LoVo (cell line): ENCODE measurements around the gene MFNG.

Experiments used
- DNase-seq: peaks from one replicate; pipeline ENCODE4 v3.0.0-alpha.2; 2016; ENCODE audit warnings: low spot score

Gene MFNG

DNA sequence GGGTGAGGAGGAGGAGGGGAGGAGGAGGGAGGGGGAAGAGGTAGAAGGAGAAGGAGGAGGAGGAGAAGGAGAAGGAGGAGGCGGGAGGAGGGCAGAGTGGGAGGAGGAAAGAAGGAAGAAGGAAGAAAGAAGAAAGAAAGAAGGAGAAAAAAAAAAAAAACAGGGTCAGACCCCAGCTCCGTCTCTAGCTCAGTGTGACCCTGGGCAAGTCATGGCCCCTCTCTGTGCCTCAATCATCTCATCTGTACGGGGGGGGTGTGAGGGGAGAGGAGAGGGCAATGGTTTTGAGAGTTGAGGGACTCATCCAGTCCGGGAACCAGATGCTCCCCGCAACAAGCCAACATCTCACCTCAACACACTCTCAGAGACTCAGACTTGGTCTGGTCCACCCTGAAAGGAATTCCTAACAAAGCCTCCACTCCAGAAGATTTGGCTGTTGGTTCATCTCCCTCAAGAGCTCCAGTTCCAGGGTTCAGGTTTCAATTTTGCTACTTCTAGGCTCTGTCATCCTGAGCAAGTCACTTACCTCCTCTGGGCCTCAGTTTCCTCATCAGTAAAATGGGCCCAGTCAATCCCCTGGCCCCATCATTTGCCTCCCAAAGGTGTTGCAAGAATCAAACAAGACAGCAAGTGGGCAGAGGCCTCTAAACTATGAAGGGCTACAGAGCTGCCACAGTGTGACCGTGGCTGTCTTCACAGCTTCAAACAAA lies 25.4 kb upstream of the MFNG start:
- no peak for DNase-seq

DNA sequence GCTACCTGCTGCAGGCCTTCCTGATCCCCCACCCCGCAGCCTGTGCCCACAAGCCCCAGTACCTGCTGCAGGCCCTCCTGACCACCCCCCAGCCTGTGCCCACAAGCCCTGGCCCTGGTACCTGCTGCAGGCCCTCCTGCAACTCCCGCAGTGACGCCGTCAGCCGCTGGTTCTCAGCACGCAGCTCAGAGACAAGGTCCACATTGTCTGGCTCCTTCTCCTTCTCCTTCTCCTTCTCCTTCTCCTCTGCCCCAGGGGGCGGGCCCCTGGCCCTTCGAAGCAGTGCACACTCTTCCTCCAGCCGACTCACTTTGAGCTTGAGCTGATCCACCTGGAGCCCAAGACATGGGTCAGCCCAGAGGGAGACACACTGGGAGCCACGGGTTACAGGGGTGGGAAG lies 23.9 kb upstream of the MFNG start:
- DNase-seq, result no peak

DNA sequence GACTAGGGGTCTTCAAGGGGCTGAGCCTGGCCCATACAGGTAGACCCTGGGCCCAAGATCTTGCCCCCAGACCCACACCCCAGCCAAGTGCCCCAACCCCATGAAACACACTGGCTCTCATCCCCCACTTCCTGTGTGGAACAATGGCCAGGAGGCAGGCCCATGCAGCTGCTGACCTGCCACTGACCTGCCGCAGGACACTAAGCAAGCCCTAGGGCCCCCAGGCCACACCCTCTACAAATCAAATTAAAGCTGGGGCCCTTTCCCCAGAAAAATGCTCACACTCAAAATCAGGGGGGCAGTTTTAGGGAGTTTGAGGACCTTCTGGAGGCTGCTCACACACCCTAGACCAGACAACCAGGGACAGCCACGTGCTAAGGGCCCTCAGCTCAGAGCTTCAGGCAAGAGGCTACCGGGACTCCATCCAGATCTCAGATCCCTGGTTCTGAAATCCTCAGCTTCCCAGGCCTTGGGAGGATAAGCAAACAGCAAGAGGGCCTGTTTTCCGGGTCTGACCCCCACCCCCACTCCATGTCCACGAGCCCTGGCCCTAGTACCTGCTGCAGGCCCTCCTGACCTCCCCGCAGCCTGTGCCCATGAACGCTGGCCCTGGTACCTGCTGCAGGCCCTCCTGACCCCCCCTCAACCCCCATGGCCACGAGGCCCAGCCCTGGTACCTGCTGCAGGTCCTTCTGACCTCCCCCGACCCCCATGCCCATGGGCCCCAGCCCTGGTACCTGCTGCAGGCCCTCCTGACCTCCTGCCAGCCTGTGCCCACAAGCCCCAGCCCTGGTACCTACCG lies 23.1 kb upstream of the MFNG start:
- no peak for DNase-seq

DNA sequence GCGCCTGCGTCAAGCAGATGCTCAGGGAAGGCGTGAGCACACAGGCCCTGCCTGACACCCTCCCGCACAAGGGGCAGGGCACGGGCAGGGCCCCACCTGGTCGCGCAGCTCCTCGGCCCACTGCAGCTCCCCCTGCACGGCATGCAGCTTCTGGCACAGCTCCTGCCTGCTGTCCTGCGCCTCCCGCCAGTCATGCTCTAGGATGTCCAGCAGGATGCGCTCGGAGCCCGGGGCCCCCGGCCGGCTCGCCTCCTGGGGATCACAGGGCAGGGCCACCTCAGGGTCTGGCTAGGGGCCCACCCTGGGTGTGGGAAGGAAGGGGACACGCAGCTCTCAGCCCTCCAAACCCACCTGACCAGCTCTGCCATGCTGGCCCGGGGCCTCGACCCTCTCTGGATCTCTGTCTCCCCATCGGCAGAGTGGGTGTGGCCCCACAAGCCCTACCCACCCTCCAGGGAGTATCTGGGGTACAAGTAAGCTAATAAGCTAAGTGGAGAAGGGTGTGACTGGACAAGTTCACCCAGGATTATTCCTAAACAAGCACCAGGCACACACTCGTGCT lies 22.3 kb upstream of the MFNG start:
- DNase-seq, result no peak

DNA sequence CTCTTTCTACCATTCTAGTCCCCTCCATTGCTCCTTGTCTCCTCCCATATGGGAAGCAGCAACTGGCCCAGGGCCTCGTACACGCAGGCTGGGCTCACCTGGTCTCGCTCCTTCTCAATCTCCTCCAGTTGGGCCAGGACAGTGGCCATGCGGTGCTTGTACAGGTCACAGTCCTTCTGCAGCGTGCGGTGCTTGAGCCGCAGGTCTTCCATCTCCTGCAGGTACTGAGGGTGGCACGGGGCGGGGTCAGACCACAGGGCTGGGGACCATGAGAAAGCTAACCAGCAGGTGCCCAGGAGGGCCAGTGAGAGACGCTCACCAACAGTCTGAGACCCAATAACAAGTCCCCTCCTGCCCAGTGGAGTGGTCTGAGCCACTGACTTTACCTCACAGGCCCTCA lies 21.5 kb upstream of the MFNG start:
- DNase-seq, result no peak

DNA sequence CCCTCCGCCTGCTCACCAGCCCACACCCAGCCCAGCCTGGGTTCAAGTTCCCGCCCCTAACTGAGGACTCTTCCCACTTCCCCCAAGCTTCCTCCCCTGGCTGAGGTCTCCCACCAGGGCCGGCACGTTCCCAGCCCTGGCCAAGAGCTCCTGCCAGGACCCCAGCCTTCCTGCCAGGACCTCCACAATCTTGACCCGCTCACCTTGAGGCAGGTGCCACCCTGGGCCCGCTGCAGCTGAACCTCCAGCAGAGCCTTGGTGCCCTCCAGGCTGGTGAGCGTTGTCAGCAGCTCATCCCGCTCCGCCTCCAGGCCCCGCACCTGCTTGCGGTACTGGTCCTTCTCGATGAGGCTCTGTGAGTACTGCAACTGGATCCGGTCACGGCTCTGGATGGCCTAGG lies 19.8 kb upstream of the MFNG start:
- DNase-seq, result no peak

DNA sequence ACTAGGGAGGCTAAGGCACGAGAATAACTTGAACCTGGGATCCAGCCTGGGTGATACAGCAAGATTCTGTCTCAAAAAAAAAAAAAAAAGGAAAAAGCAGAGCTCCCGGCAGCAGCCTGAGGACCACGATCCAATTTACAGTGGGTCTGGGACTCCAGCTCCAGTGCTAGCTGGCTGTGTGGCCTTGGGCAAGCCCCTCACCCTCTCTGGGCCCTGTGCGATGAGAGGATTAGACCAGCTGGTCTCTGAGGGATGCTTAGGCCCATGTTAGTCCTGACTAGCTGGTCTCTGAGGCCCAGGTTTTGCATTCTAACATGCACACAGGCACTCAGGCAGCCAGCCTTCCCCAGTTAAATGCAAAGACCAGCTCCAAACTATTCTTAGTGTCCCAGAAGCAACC lies 19.4 kb upstream of the MFNG start:
- DNase-seq, result no peak

DNA sequence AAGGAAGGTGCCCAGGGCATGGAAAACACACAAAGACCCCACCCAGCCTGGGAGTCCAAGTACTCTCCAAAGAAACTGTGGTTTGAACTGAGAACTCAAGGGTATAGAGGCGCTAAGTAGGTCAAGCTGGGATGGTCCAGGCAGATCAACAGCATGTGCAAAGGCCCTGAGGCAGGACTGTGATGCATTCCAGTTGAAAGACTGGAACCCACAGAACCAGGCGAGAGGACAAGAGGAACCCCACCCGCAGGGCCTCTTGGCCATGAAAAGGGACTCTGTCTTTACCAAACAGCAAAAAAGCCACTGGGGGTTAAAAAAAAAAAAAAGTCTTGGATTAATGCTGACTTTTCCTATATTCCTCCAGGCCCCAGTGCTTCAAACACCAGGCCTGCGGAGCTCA lies 18.8 kb upstream of the MFNG start:
- no peak for DNase-seq

DNA sequence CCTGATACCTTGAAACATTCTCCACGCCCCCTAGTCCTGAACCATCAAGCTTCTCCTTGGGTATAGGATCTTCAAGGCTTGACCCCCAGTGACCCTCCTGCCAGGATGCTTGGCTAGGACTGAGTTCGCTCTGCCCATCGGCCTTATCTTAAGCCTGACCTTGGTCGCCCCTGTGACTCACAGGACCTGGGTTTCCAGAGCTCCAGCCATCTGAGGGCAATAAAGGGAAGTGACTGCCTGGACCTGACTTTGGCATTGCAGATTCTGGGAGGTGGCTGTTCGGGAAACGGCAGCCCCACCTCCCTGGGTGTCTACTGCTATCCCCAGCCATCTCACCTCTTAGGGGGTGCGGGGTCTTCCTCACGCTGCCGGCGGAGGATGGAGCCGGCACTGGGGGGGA lies 17.7 kb upstream of the MFNG start:
- no peak for DNase-seq

DNA sequence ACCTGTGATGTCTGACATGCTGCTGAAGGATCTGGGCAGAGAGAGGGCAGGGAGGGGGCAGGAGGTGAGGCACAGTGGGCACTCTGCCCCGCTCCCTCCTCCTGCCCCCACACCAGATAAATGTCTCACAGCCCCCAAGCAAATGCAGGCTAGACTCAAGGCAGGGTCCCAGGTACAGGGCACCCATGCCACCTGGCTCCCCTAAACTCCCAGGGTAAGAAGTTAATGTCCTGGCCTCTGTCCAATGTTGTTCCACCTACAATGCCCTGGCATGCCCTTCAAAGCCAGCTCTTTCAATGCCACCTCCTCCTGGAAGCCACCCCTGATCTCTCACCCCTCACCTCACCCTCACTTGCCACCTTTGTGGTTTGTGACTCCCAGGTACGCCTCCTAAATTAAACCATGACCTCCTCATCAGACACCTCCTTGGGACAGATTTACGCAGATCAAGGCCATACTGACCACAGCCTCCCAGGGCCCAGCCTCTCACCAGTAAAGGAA lies 17.0 kb upstream of the MFNG start:
- DNase-seq, result no peak

DNA sequence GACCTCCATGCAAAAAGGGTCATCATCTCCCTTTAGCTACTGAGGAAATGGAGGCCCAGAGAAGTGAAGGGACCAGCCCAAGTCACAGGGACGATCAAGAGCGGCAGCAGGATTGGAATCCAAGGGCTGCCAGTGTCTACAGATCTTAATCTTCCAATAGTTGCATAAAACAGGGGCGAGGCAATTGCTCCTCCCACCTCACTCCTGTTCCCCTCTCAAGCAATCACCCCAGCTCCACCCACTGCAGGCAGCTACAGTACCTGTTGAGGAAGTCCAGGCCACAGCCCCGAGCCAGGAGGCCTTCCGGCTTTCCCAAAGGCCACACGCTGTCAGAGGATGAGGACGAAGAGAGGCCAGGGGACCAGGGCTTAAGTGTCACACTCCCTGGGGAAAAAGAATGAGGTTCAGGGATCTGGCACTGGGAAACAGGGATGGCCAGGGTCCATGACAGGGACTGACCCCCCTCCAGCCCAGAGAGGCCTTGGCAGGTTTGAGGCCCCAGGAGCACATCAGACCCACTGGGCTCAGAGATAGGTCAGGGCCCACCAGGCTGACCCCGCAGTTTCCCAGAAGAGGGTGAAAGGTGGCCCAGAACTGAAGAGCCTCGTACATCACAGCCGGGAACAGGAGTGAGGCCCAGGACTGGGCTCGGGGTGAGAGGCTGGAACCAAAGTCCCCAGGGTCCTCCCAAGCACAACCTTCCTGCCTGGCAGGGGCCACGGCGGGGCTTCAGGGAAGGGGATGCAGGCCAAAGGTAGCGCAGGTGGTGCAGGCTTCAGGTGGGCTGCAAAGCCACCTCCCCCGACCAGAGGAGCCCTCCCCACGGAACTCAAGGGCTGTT lies 16.4 kb upstream of the MFNG start:
- peak; percentile 83 for DNase-seq

DNA sequence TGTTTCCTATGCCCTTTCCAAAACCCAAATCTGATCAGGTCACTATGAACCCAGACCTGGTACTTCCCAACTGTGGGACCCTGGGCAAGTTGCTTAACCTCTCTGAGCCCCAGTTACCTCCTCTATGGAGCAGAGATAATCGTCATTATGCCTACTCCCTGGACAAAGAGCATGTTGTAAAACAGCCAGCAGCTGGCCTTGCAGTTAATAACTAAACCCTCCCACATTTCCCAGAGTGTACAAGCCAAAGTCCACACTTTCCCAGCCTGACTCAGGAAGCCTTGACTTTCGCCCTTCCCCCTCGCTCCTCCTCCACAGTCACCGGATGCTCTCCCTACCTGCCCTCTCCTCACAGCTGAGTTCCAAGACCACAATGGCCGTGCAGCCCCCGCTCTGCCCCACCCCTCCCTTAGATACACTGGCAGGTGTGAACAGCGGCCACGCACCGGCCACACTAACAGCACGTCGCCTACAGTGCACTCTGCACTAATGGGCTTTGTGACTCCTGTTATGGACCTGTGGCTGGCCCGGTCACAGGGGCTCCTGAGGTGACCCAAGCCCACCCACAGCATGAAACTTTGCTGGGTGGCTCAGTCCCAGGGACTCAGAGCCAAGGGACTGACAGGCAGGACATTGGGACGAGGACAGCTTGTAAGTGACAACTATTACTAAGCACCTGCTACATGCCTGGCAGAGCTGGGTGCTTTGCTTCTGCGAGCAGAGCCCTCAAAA lies 15.6 kb upstream of the MFNG start:
- DNase-seq, result peak; percentile 89

DNA sequence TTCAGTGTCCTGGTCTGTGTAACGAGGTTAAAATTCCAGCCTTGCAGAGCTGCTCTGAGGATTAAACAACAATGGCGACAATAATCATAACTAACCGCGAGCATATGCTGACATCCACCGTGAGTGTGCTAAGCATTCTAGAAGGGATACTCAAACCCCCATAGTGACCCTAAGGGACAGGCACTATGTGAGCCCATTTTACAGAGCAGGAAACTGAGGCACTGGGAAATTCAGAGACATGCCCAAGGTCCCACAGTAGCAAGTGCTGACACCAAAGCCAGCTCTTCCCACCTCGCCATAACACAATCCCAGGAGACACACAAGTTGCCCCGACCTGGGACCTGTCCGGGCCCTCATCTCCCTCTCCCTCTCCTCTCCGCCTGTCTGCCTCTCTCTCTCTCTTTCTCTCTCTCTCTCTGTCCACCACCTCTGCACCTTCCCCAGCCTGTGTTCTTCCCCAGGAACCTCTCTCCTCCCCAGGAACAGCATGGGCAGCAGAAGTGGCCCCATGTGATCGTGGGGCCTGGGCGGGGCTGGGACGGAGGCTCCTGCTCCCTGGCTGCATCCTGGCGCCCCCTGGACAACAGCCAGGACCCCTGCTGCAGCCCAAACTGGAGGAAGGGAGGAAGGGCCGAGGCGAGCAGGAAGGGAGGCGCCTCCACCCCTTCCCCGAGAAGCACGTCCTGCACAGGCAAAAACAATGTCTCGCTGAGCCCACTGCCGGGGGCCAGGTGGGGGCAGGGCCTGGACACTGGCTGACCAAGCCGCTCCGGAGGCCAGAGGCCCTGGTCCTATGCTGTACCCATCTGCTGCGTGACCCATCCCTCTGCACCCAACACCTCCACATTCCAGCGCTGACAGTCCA lies 14.8 kb upstream of the MFNG start:
- no peak for DNase-seq

DNA sequence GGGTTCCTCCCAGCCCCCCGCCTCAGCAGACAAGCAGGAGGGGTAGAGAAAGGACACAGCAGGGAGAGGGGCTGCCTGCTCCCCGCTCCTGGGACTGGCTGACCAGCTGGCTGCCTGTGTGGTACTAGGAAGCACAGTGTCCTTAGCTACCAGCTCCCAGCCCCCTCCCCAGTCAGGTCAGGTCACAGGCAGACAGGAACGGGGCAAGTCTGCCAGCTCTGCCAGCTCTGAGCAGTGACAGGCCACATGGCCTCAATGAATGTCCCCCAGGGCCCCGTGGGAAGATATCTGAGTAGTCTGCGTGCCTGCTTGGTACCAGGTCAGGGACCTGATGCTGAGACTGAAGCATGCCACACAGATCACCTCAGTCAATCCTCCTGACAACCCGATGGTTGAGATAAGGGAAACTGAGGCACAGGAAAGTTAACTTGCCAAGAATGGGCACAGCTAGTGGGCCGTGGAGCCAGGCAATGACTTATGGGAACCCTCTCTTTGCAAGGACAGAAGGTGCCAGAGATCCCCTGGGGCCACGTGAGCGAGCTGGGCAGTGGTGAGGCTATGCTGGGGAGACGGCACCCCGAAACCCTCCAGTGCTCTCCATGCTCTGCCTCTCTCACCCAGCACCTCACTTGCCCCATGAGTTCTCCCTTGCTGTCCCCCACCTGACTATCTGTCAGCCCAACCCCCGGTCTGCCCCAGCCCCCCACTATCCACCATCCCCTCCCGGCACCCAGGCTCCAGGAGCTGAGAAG lies 13.8 kb upstream of the MFNG start:
- DNase-seq, result no peak

DNA sequence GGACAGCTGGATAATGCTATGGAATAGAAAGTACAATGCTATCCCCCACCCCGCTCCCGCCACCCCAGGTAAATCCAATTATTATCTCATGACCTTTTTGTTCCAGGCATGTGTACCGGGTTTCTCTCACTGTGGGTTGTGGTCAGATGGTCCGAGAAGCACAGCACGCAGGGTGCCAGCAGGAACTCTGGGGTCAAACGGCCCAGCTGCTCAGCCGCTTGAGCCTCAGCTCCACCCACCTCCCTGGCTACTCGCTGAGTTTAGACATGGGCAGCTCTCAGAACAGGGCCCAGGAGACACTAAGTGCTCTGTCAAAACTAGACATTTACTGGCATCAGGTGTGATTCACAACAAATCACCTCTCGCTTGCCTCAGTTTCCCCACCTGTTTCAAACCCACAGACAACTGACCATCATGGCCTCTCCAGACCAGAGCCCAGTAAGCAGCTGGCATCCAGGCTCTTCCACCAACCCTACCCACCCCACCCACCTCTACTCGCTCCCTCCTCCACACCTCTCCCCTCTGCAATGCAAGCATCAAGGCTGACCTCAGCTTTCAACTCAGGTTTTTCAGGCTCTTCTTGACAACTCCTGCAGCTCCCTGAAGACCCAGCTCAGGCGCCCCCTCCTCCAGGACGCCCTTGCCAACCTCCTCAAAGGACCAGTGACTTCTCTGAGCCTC lies 13.0 kb upstream of the MFNG start:
- DNase-seq, result no peak

DNA sequence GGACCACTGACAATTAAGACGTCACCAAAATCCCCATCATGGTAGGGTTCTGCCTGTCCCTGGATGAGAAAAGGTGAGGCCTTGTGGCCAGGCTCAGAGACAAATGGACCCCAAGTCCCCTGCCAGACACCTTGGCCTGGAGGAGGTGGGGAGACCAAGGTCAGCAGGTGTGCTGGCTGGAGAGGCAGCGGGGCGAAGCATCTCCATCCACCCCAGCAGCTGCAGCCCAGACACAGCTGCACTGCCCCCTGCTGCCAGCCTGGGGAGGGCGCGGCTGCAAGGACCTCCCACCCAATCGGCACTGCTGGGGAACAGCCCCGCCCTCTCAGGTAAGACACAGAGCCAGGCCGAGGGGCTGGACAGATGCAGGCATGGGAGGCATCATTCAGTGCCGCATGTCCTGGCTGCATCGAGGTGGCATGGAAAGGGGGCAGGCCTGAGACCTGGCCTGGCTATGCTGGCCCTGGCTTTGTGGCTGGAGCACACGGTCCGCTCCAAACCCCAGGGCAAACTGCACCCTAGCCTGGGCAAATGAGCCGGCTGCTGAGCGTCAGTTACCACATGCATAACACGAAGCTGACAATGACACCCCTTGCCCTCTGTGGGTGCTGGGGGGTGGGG lies 12.2 kb upstream of the MFNG start:
- no peak for DNase-seq

DNA sequence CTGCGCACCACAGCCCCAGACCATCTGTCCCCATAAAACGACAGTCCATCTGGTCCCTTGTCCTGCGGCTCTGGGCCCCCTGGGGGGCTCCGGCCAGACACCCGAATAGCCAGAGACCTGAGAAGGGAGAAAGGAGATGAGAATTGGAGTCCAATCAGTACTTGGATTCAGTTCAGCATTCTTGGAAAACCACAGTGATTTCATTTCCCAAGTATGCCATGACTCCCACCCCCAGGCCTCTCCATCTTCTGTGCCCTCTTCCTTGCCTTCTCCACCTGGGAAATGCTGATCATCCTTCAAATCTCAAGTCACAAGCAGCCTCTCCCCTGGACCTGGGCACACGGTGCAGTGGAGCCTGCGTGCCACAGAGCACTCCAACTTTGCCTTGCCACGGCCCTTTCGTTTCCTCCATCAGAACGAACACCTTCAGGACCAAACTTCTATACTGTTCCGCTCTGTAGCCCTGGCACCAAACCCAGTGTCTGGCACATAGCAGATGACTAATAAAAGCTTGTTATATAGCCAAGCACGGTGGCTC lies 10.9 kb upstream of the MFNG start:
- peak; percentile 27 for DNase-seq

DNA sequence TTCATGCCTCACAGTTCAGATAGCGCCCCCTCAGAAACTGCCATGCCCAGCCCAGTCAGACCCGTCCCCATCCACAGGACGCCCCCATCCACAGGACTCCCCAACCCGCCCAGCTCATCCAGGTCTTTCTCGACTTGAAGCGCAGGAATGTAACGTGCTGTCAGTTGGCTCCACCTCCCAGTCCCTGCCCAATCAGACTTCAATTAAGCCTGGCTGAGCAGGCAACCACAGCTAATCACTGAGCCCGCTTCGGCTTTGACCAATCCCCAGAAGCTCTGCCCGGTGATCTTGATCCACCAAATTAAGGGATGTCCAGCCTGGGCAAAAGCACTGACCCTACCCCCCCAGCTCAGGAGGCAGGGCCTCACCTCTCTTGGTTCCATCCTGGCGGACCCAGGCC lies 10.5 kb upstream of the MFNG start:
- no peak for DNase-seq

DNA sequence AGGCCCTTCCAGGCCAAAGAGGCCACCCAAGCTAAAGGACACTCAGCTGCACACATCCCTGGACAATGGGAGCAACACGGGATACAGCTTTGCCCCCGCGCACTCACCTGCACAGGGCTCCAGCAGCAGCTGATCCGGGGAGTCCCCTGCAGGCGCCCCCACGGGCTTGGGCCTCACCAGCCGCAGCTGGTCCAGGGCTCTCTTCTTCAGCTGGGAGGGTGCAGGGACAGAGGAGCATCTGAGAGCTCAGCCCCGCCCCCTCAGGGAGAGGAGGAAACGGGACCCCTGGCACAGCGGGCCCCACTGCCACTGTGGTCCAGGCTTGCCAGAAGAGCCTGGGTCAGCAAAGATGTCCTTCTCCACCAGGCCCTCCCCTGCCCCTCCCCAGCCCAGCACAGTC lies 7.8 kb upstream of the MFNG start:
- DNase-seq, result no peak
